IPS-18c (cell line): ENCODE results near the gene SMARCD2.

Experiments used
- H3K4me3 ChIP-seq: 2 replicates; pipeline ENCODE4 v1.7.0; 2013; ENCODE audit warnings: low read depth, mild to moderate bottlenecking, low read length, moderate library complexity; ENCODE audit not compliant: insufficient read depth
- H3K9me3 ChIP-seq: one replicate; pipeline ENCODE4 v1.6.1; 2013; ENCODE audit warnings: mild to moderate bottlenecking, low read length, moderate library complexity; ENCODE audit not compliant: control insufficient read depth, insufficient read depth

The SMARCD2 gene

GRCh38 chr17:63837480-63837879 lies 5.0 kb downstream of the SMARCD2 start:
- Histone ChIP-seq H3K9me3 (no peaks in the 10 kb centered on the region), H3K4me3 (no peak overlapping the region)

- no peak overlapping the region for H3K4me3 ChIP-seq
Measured at GRCh38 chr17:63836811-63837210, 5.7 kb downstream of the SMARCD2 start.

GRCh38 chr17:63835167-63835720 lies 7.2 kb downstream of the SMARCD2 start:
- Histone ChIP-seq H3K4me3 (no peak overlapping the region), H3K9me3 (no peaks in the 10 kb centered on the region)

More at GRCh38 chr17:63836811-63837210, 5.7 kb downstream of the SMARCD2 start:
- no peaks in the 10 kb centered on the region for H3K9me3 ChIP-seq

GRCh38 chr17:63834431-63835166 lies 7.9 kb downstream of the SMARCD2 start:
- no peak overlapping the region for H3K4me3 ChIP-seq

GRCh38 chr17:63833741-63834373 lies 8.6 kb downstream of the SMARCD2 start:
- no peaks in the 10 kb centered on the region for H3K9me3 ChIP-seq
- no peak overlapping the region for H3K4me3 ChIP-seq

More at GRCh38 chr17:63834431-63835166, 7.9 kb downstream of the SMARCD2 start:
- H3K9me3 ChIP-seq = no peaks in the 10 kb centered on the region

GRCh38 chr17:63833026-63833740 lies 9.3 kb downstream of the SMARCD2 start:
- Histone ChIP-seq H3K4me3 (no peak overlapping the region), H3K9me3 (no peaks in the 10 kb centered on the region)

GRCh38 chr17:63832455-63832854 lies 10.0 kb downstream of the SMARCD2 start:
- H3K4me3 ChIP-seq = no peak overlapping the region
- no peaks in the 10 kb centered on the region for H3K9me3 ChIP-seq

GRCh38 chr17:63832014-63832413 lies 10.5 kb downstream of the SMARCD2 start:
- H3K4me3 ChIP-seq = no peak overlapping the region
- no peaks in the 10 kb centered on the region for H3K9me3 ChIP-seq

- Histone ChIP-seq H3K4me3 (no peak overlapping the region), H3K9me3 (no peaks in the 10 kb centered on the region)
Measured at GRCh38 chr17:63831505-63831904, 11.0 kb downstream of the SMARCD2 start.

- H3K4me3 ChIP-seq = no peak overlapping the region
Measured at GRCh38 chr17:63830904-63831491, 11.5 kb downstream of the SMARCD2 start.

GRCh38 chr17:63830278-63830677 lies 12.2 kb downstream of the SMARCD2 start:
- Histone ChIP-seq H3K4me3 (no peak overlapping the region), H3K9me3 (no peaks in the 10 kb centered on the region)

More at GRCh38 chr17:63830904-63831491, 11.5 kb downstream of the SMARCD2 start:
- no peaks in the 10 kb centered on the region for H3K9me3 ChIP-seq

- Histone ChIP-seq H3K4me3 (no peak overlapping the region; the same call in 1 of the 2 replicates), H3K9me3 (no peaks in the 10 kb centered on the region)
Measured at GRCh38 chr17:63828936-63829335, 13.5 kb downstream of the SMARCD2 start.

GRCh38 chr17:63827801-63828221 lies 14.7 kb downstream of the SMARCD2 start:
- peak overlapping the region; percentile 96 for H3K4me3 ChIP-seq

GRCh38 chr17:63827002-63827800 lies 15.3 kb downstream of the SMARCD2 start, which contains the start of the genes FTSJ3 and PSMC5:
Gene FTSJ3 (minus strand): TSS chr17:63827663. CDS start chr17:63826902, 761 bp downstream.
Gene PSMC5 (plus strand): TSS chr17:63827431. CDS start chr17:63827491, 60 bp downstream.
- Histone ChIP-seq H3K9me3 (no peaks in the 10 kb centered on the region), H3K4me3 (peak within 1 kb of the TSS; percentile 96)

More at GRCh38 chr17:63827801-63828221, 14.7 kb downstream of the SMARCD2 start:
- no peaks in the 10 kb centered on the region for H3K9me3 ChIP-seq

- Histone ChIP-seq H3K9me3 (no peaks in the 10 kb centered on the region), H3K4me3 (peak overlapping the region; percentile 96)
Measured at GRCh38 chr17:63826468-63827001, 15.9 kb downstream of the SMARCD2 start.

- no peaks in the 10 kb centered on the region for H3K9me3 ChIP-seq
- no peak overlapping the region for H3K4me3 ChIP-seq
Measured at GRCh38 chr17:63824362-63824761, 18.1 kb downstream of the SMARCD2 start.
